Measurements from ENCODE around the gene ERCC2. TPM values are rescaled to one million over a fixed set of nuclear protein-coding genes. Genes with fewer than 3 reads are reported as not detected.

Gene ERCC2
- total and polyA plus RNA-seq, 2 of the 8 experiments (the other 6 are each of a cell fraction or from before 2014, with no cell fraction given) = 107 to 117 TPM

GRCh38 chr19:45385392-45386221 lies 15.2 kb upstream of the ERCC2 start:
- Histone ChIP-seq H3K79me1 (ENCODE audit: low read depth, low read length) (no peaks in the 10 kb centered on the region), H2BK12ac (ENCODE audit: low read depth, low read length) (peak overlapping the region; percentile 75; the same call in 1 of the 2 replicates), H3K14ac (ENCODE audit: insufficient read length) (no peak overlapping the region), H4K20me1 (replicated peaks in 1 of 2; ENCODE audit: control insufficient read depth in 1 of 2, insufficient read depth in 2 of 2, low read length in 2 of 2) (peaks cover 0 to 4% of the 10 kb centered on the region in 2 experiments), H3K4me3 (ENCODE audit: extremely low read depth in 1 of 4, insufficient read depth in 2 of 4, low read depth in 3 of 4, low read length in 4 of 4) (peak overlapping the region in 2 of 4 experiments; percentile 5 to 49; a peak in 4 of 8 replicates), H2BK15ac (ENCODE audit: low read length) (peak overlapping the region; percentile 46; the same call in 1 of the 2 replicates), H3K23ac (ENCODE audit: insufficient read length) (no peak overlapping the region), H4K5ac (ENCODE audit: insufficient read length, low read depth, low read length) (no peak overlapping the region), H3K27me3 (replicated peaks in 1 of 4; ENCODE audit: control insufficient read depth in 3 of 4, extremely low read depth in 1 of 4, insufficient read depth in 3 of 4, low read length in 3 of 4) (peaks cover 6 to 18% (median 16%) of the 10 kb centered on the region in 4 experiments), H2BK120ac (replicated peaks; ENCODE audit: low read depth, low read length) (no peak overlapping the region), H3K4me1 (replicated peaks in 1 of 4; ENCODE audit: control insufficient read depth in 3 of 4, insufficient read depth in 4 of 4, low read length in 3 of 4) (peaks cover 0 to 7% (median 4%) of the 10 kb centered on the region in 4 experiments; a peak in 5 of 7 replicates), H3K56ac (replicated peaks; ENCODE audit: insufficient read length, low read depth, low read length) (no peak overlapping the region), H3K4ac (replicated peaks; ENCODE audit: insufficient read length, low read depth, low read length) (no peak overlapping the region), H3K36me3 (ENCODE audit: control insufficient read depth in 2 of 4, insufficient read depth in 4 of 4, low read length in 3 of 4) (no peaks in the 10 kb centered on the region), H2BK20ac (ENCODE audit: low read length) (no peak overlapping the region), H2BK5ac (ENCODE audit: low read depth, low read length) (no peak overlapping the region), H3K4me2 (ENCODE audit: insufficient read depth in 1 of 2, low read depth in 2 of 2, low read length in 2 of 2) (peak overlapping the region; percentile 66), H3K9me3 (ENCODE audit: insufficient read depth in 2 of 2, low read depth in 1 of 2, low read length in 1 of 2) (no peaks in the 10 kb centered on the region), H3K9ac (replicated peaks in 1 of 4; ENCODE audit: extremely low read depth in 1 of 4, low read depth in 3 of 4, low read length in 3 of 4) (no peak overlapping the region), H3K23me2 (ENCODE audit: low read depth, low read length) (peaks cover 6% of the 10 kb centered on the region; the same call in 1 of the 2 replicates), H4K8ac (ENCODE audit: extremely low read depth, insufficient read depth, low read length) (peak overlapping the region; percentile 63; the same call in 1 of the 2 replicates), H3K79me2 (ENCODE audit: control insufficient read depth in 1 of 2, insufficient read depth in 2 of 2, low read length in 2 of 2) (no peaks in the 10 kb centered on the region), H2AFZ (ENCODE audit: low read length) (no peak overlapping the region), H4K91ac (replicated peaks; ENCODE audit: insufficient read length, low read length) (peak overlapping the region; percentile 77), H3K18ac (ENCODE audit: extremely low read depth, low read length) (peak overlapping the region; percentile 24; the same call in 1 of the 2 replicates), H3K27ac (ENCODE audit: low read depth, low read length) (no peak overlapping the region), H2AK5ac (ENCODE audit: low read depth, low read length) (peak overlapping the region; percentile 68; the same call in 1 of the 2 replicates)
- FAIRE-seq (no peak), DNase-seq (ENCODE audit: low read depth in 1 of 2, low spot score in 2 of 2) (peak in 1 of 2 experiments; percentile 79)
- CTCF ChIA-PET (ENCODE audit: partially characterized antibody) = interaction anchor here (1.1 to 3.2 kb wide), 6 partner anchors 9 to 30 kb away, joined by 3 to 13 read pairs (median 4); no protein-coding TSS in a partner anchor
- 40% methylated on average over 69 of the region's 75 CpGs; no CpG with 5 or more reads in 1 of the 2 experiments for WGBS, 2 experiments (ENCODE audit: extremely low coverage in 1 of 2, insufficient coverage in 1 of 2, insufficient read length in 1 of 2, insufficient replicate concordance in 2 of 2, low coverage in 1 of 2, low lambda C conversion rate in 2 of 2, missing lambda C conversion rate in 1 of 2)
- POLR2A ChIA-PET (ENCODE audit: partially characterized antibody) = interaction anchor here (1.2 to 5.7 kb wide), 3 partner anchors 10 to 16 kb away, joined by 3 to 27 read pairs (median 6); partner anchors contain the start of gene ERCC2
- TF ChIP-seq SIRT6 (IDR thresholded peaks at IDR 0.05; ENCODE audit: low read length) (no peak), RNF2 (IDR thresholded peaks at IDR 0.05; ENCODE audit: borderline replicate concordance, low read depth, low read length, missing control alignments, poor library complexity, severe bottlenecking) (no peak), SUZ12 (IDR thresholded peaks at IDR 0.05; ENCODE audit: low read length) (peak; percentile 56; the same call in 1 of the 2 replicates), TCF12 (IDR thresholded peaks at IDR 0.05; ENCODE audit: low read depth, low read length) (no peak), TAF7 (optimal IDR thresholded peaks at IDR 0.05; ENCODE audit: borderline replicate concordance, low read depth, low read length) (no peak), SIN3A (conservative IDR thresholded peaks at IDR 0.05 in 1 of 2, IDR thresholded peaks at IDR 0.05 in 1 of 2; ENCODE audit: low read depth in 1 of 2, low read length in 2 of 2) (no peak), YY1 (IDR thresholded peaks at IDR 0.05; ENCODE audit: low read depth, low read length) (no peak)
- TF ChIP-seq, protein P1, sequence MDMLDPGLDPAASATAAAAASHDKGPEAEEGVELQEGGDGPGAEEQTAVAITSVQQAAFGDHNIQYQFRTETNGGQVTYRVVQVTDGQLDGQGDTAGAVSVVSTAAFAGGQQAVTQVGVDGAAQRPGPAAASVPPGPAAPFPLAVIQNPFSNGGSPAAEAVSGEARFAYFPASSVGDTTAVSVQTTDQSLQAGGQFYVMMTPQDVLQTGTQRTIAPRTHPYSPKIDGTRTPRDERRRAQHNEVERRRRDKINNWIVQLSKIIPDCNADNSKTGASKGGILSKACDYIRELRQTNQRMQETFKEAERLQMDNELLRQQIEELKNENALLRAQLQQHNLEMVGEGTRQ (IDR thresholded peaks at IDR 0.05; ENCODE audit: low read length) = no peak
